Measurements from ENCODE around the gene TMEM208. TPM values are rescaled to one million over a fixed set of nuclear protein-coding genes. Genes with fewer than 3 reads are reported as not detected.

TMEM208 gene
- total RNA-seq, 1 donor from 2014 or later, result 33.1 TPM

DNA sequence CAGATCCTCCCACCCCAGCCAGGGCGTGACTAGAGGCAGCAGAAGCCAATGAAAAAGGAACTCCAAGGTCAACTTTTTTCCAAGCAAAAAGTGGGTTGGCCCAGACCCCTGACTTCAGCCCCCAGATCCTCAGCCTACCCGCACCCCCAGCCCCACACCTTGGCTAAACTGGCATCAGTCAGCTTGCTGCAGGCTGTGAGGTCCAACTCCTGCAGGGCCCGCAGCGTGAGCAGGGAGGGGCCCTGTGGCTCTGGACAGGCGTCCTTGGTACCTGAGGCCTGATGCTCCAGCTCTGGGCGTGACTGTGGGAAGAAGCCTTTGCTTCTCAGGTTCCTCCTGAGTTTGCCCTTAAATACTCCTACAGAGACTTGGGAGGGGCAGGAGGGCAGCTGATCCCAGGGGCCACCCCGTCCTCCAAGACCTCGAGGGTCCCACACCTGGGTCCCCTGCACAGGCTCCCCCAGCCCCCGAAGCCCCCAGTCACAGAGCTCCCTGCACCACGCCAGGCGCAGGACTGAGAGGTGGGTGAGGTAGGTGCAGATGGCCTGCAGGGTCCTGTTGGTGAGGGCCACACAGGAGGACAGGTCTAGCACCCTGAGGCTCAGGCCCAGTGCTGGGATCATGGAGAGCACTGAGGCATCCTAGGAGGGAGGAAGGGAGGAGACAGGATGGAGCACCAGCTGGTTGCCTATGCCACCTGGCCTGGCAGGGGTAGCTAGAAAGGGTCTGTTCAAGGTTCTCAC is 18.6 kb upstream of the TMEM208 start:
- TF ChIP-seq, protein P1, sequence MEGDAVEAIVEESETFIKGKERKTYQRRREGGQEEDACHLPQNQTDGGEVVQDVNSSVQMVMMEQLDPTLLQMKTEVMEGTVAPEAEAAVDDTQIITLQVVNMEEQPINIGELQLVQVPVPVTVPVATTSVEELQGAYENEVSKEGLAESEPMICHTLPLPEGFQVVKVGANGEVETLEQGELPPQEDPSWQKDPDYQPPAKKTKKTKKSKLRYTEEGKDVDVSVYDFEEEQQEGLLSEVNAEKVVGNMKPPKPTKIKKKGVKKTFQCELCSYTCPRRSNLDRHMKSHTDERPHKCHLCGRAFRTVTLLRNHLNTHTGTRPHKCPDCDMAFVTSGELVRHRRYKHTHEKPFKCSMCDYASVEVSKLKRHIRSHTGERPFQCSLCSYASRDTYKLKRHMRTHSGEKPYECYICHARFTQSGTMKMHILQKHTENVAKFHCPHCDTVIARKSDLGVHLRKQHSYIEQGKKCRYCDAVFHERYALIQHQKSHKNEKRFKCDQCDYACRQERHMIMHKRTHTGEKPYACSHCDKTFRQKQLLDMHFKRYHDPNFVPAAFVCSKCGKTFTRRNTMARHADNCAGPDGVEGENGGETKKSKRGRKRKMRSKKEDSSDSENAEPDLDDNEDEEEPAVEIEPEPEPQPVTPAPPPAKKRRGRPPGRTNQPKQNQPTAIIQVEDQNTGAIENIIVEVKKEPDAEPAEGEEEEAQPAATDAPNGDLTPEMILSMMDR (IDR thresholded peaks at IDR 0.05), result no peak
- Histone ChIP-seq H3K4me1 (no peaks in the 10 kb centered on the region), H3K27me3 (ENCODE audit: low read depth) (no peaks in the 10 kb centered on the region), H3K4me3 (no peak overlapping the region), H3K36me3 (peaks cover 10% of the 10 kb centered on the region), H3K27ac (no peak overlapping the region), H3K9me3 (no peaks in the 10 kb centered on the region)
- DNase-seq (no peak), ATAC-seq (no peak)
- intact Hi-C loops (cut with DNase I), result no loop called here

DNA sequence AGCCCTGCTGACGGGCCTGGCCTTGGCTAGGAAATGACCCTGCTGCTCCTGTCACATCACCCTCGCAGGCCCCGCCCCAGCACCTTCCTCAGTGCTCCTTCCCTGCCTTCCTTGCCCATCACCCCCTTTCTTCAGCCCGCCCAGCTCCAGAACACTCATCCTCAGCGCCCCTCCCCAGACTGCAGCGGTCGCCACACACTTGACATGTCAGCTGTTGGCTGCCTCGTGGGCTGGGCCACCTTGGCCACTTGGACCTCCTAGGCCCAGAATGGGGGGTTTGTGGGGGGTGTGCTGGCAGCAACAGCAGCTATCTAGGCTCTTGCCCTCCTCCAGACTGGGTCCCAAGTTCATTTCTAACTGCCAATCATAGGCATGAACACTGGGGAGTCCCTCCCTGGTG is 17.4 kb upstream of the TMEM208 start:
- ATAC-seq, result no peak
- H3K9me3 ChIP-seq, result no peaks in the 10 kb centered on the region
- DNase-seq, result no peak
- TF ChIP-seq, protein P1 (IDR thresholded peaks at IDR 0.05), result no peak
- intact Hi-C loops (cut with DNase I), result no loop called here
- no peaks in the 10 kb centered on the region for H3K27me3 ChIP-seq (ENCODE audit: low read depth)
- no peaks in the 10 kb centered on the region for H3K4me1 ChIP-seq
- H3K36me3 ChIP-seq, result no peaks in the 10 kb centered on the region
- H3K4me3 ChIP-seq, result no peak overlapping the region
- H3K27ac ChIP-seq, result no peak overlapping the region

DNA sequence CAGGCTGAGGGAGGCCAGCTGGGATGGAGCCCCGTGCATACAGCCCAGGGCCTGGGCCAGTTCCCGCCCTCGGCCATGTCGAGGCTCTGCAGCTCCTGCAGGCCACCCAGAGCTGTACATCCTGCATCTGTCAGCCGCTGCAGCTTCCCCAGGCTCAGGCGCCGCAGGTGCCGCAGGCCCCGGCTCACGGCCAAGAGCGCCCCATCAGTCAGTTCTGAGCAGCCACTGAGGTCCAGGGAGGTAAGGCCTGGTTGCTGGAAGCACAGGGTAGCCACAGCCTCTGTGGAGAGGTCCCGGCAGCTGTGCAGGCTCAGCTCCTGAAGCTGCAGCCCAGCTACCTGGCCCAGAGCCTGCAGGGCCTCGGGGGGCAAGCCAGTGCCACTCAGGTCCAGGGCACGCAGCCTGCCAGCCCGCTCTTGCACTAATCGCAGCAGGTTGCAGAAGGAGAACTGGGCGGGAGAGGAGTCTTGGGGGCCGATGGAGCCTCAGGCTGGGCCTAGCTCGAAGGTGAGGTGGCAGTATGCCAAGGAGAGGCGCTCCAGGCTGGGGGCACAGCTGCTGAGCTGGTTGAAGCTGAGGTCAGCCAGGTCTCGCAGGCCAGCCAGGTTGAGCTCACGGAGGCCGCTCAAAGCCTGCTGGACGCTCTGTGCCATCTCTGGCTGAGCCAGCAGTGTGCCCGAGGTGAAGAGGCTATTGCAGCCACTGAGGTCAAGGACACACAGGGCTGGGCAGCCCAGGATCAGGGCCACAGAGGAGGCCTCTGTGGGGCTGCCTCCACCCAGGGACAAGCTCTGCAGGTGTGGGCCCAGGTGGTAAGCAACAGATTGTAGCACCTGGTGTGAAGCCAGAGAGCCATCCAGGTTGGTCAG is 16.6 kb upstream of the TMEM208 start:
- H3K27me3 ChIP-seq (ENCODE audit: low read depth), result no peaks in the 10 kb centered on the region
- ATAC-seq (no peak), DNase-seq (no peak)
- H3K9me3 ChIP-seq, result no peaks in the 10 kb centered on the region
- peaks cover under 1% of the 10 kb centered on the region for H3K4me1 ChIP-seq
- H3K36me3 ChIP-seq, result no peaks in the 10 kb centered on the region
- TF ChIP-seq, protein P1 (IDR thresholded peaks at IDR 0.05), result no peak
- intact Hi-C loops (cut with DNase I), result no loop called here
- no peak overlapping the region for H3K4me3 ChIP-seq
- H3K27ac ChIP-seq, result no peak overlapping the region

DNA sequence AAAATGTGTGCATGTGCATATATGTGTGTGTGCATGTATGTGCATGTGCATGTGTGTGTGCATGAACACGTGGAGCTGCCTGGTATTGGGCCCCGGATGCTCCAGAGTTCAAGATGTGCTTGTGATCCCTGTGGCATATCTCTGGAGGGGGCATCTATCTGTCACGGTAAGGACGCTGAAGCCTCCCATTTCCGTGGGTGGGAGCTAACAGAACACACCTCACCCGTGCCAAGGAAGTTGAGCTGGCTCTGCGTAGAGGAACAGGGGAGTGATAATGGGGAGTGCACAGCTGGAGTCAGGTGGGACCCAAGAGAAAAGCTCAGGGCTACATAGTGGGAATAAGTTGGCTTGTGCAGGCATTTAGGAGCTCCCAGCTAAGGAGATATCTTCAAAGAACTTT is 15.3 kb upstream of the TMEM208 start:
- no peak overlapping the region for H3K27ac ChIP-seq
- intact Hi-C loops (cut with DNase I), result no loop called here
- DNase-seq, result no peak

DNA sequence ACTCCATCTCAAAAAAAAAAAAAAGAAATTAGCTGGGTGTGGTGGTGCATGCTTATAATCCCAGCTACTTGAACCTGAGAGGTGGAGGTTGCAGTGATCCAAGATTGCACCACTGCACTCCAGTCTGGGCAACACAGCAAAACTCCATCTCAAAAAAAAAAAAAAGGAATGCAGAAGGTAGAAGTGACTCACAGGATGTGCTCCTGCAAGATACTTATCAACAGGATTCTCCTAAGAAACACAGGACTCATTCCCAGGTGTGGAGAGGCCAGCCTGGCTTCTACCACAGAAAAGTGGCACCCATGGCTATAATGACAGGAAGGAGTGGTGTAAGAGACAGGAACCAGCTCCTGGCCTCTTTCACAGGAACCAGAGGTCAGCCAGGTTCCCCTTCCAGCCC is 14.2 kb upstream of the TMEM208 start:
- Histone ChIP-seq H3K4me3 (no peak overlapping the region), H3K27ac (no peak overlapping the region), H3K4me1 (peaks cover 25% of the 10 kb centered on the region), H3K9me3 (no peaks in the 10 kb centered on the region), H3K36me3 (no peaks in the 10 kb centered on the region), H3K27me3 (ENCODE audit: low read depth) (no peaks in the 10 kb centered on the region)
- ATAC-seq (peak; percentile 2), DNase-seq (no peak)
- intact Hi-C loops (cut with DNase I), result no loop called here
- TF ChIP-seq, protein P1 (IDR thresholded peaks at IDR 0.05), result no peak

More for the DNA sequence above, 15.3 kb upstream of the TMEM208 start:
- H3K9me3 ChIP-seq, result no peaks in the 10 kb centered on the region
- peaks cover 14% of the 10 kb centered on the region for H3K4me1 ChIP-seq
- ATAC-seq, result no peak
- no peak overlapping the region for H3K4me3 ChIP-seq
- H3K36me3 ChIP-seq, result no peaks in the 10 kb centered on the region
- TF ChIP-seq, protein P1 (IDR thresholded peaks at IDR 0.05), result no peak
- no peaks in the 10 kb centered on the region for H3K27me3 ChIP-seq (ENCODE audit: low read depth)
